HG03571 (cell line): ENCODE data around the gene ANO8.
A peak's percentile ranks its signal among the peaks of the same experiment; 100 is the strongest.
"Not testable (repeated sequence)": the region's sequence is repeated elsewhere in the genome, so short reads cannot be mapped to it uniquely, and the experiment has no call there.

ENCODE experiments used
- ATAC-seq: cut with Tn5 transposase; IDR thresholded peaks from one replicate; pipeline ENCODE4 v1.9.1; 2021; ENCODE audit not compliant: unreplicated experiment

The ANO8 gene

GRCh38 chr19:17292301-17293074, 42.2 kb downstream of the ANO8 start:
- peak; percentile 60 for ATAC-seq

DNA sequence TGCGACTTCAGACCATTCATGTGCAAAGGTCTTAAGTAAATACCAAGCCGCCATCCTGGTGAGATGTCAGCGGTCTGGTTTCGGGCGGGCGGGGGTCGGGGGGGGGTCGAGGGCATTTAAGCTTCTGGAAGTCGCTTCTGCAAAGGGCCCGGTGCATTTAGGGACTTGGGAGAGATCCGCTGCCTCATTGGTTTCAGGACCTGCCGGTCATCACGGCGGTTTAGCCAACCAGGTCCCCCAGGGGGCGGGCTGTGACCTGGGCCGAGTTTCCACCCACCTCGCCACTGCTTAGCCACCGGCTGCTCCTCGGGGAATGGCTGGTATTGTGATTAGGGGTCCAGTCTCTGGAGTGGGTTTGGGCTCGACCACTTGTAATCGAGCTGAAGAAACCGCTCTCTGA, 45.2 kb downstream of the ANO8 start:
- ATAC-seq: no peak

DNA sequence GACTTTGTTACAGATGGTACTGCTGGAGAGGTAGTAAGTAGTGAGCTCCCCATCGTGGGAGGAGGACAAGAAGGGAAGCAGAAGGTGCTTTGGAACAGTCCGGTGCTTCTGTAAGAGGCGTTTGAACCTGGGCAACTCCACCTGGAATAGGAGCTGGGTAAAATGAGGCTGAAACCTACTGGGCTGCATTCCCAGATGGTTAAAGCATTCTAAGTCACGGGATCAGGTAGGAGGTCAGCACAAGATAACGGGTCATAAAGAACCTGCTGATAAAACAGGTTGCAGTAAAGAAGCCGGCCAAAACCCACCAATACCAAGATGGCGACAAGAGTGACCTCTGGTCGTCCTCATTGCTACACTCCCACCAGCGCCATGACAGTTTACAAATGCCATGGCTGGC, 47.9 kb downstream of the ANO8 start:
- ATAC-seq: no peak

GRCh38 chr19:17286263-17286662, 48.4 kb downstream of the ANO8 start:
- ATAC-seq: no peak

DNA sequence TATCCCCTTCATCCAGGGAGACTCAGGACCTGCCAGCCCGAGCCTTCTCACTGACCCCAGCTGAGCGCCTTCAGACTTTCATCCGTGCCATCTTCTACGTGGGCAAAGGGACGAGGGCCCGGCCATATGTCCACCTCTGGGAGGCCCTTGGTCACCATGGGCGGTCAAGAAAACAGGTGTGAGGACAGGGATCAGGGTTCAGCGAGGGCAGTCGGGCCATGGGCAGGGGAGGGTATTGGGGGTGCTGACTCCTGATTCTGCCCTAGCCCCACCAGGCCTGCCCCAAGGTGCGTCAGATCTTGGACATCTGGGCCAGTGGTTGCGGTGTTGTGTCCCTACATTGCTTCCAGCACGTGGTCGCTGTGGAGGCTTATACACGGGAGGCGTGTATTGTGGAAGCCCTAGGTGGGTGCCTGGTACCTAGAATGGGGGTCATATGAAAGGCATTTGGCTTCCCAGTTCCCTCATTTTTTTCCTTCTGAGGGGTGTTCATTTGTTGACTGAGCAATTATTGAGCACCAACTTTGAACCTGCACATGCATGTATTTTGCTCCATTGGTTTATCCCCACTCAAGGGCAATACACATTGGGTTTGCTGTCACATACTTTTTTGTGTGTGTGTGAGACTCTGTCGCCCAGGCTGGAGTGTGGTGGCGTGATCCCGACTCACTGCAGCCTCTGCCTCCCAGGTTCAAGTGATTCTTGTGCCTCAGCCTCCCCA, 49.1 kb downstream of the ANO8 start:
- ATAC-seq: no peak

- no peak for ATAC-seq
Measured at GRCh38 chr19:17283504-17283996, 51.1 kb downstream of the ANO8 start.

DNA sequence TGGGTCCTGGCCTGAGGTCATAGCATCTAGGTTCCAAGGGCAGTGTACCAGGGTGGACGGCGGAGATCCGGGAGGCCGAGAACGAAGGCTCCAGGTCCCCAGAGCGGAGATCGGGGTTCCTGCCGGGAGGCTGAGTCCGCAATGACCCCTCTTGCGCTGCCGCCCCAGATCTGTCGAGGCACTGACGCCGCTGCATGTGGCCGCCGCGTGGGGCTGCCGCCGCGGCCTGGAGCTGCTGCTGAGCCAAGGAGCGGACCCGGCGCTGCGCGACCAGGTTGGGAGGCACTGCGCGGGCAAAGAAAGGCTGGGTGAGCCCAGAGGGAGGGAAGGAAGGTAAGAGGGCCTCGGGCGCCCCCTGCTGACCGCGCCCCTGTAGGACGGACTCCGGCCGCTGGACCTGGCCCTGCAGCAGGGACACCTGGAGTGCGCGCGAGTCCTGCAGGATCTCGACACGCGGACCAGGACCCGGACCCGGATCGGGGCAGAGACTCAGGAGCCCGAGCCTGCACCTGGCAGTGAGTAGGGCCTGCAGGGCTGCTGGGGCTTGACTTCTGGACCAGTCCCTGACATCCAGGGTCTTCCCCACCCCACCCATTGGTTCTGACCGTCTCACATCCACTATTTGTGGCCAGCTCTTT, 52.0 kb downstream of the ANO8 start:
- ATAC-seq: peak; percentile 53

- no peak for ATAC-seq
Measured at GRCh38 chr19:17281391-17282304, 53.0 kb downstream of the ANO8 start, which contains the start of gene ANKLE1. Gene ANKLE1 (plus strand): TSS chr19:17281901. CDS start chr19:17281921, 20 bp downstream.

DNA sequence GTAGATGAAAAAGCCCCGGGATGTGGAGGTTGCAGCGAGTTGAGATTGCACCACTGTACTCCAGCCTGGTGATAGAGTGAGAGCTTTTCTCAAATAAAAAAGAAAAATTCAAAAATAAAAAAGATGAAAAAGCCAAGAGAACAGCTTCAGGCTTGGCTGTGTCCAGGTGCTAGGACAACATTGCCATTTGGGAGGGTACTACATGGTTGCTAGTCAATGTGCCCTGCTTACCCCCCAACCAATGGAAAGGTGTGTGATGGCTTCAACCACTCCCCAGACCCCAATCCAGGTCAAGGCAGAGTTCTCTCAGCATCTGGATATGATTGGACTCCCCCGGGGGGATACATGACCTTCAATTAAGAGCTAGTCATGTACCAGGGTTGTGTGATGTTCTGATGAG, 55.2 kb downstream of the ANO8 start:
- no peak for ATAC-seq

DNA sequence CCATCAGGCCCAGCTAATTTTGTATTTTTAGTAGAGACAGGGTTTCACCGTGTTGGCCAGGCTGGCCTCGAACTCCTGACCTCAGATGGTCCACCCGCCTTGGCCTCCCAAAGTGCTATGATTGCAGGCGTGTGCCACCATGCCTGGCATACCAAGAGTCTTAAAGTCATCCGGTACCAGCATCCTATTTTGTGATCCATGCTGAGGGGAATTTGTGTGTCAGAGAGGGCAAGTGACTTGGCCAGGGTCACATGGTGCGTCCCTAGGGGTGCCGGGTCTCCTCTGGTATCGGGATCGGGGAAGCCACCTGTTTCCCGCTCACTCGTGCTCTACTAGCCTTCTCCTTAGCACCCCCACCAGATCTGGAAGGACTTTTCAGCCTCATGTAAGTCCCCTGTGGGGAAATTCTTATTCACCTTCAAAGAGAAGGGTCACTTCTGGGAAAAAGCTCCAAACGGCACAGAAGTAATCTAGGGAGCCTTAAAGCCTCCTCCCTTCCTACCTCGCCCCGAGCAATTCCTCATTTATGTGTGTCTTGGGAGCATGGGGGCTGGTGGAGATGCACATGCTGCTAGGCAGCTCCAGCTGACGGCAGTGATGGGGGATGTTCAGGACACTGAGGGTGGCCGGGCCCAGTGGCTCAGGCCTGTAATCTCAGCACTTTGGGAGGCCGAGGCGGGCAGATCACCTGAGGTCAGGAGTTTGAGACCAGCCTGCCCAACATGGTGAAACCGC, 59.0 kb downstream of the ANO8 start:
- ATAC-seq: no peak

GRCh38 chr19:17274892-17275291, 59.8 kb downstream of the ANO8 start:
- ATAC-seq: not testable (repeated sequence)
